GM12892 (cell line): ENCODE data around the gene GPR35.

Source experiments
- POLR2A ChIP-seq: IDR thresholded peaks from 2 replicates; pipeline ENCODE4 v1.6.1; 2011; ENCODE audit warnings: low read depth, low read length, control low read depth
- POLR2AphosphoS5 ChIP-seq: IDR thresholded peaks from 2 replicates; pipeline ENCODE4 v1.6.1; 2011; ENCODE audit warnings: low read depth, low read length, control low read depth

DNA sequence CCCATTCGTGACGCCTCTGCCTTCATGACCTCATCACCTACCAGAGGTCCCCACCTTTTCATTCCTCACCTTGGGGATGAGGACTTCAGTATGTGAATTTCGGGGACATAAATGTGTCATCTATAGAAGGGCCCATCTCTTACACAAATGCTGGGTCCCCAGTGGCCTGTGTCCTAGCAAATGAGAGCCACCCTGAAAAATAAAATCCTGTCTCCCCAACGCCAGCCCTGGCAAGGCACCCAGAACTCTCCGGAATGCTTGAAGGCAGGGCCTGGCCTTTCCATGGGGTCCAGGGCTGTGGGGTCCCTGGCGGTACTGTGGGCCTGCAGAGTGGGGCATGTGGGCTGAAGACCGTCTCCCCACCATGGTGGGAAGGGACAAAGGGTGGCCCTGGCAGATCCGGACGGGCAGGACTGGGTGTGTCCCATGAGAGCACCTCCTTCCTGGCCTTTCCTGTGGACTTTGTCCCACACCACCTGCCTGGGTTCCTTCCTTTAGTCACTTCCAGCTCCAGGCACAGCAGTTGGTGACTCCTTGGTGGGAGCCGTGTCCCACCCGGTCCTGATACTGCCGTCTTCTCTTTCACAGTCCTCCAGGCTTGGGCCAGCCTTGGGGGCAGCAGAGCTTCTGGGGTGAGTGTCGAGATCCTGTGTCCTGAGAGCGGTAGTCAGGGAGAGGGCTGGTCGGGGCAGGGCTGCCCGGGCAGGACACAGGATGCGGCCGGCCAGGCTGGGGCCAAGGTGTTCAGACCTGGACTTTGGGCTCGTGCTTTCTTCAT, 20.2 kb upstream of the GPR35 start:
- TF ChIP-seq POLR2A (no peak), POLR2AphosphoS5 (no peak)
